Pulmonary artery endothelial cell (primary cell): ENCODE measurements around the gene FAM216A. TPM values are rescaled to one million over a fixed set of nuclear protein-coding genes. Genes with fewer than 3 reads are reported as not detected.

Experiments
- DNase-seq: peaks from one replicate; pipeline ENCODE4 v3.0.0-alpha.2; 2011; ENCODE audit warnings: low read depth, low spot score
- total RNA-seq: library from RNA; depleted of rRNA; stranded (reverse); fragments of >200 nt; gene quantifications from 2 replicates; pipeline ENCODE4 v1.2.3, GENCODE V29; 2014

The FAM216A gene
- total RNA-seq, 1 donor from 2014 or later: 17.9 TPM

GRCh38 chr12:110538869-110539622, 70.4 kb downstream of the FAM216A start:
- no peak for DNase-seq

Other genes starting within 250 kb of the FAM216A start
- gene ATP2A2, start 187.6 kb upstream of the FAM216A start, total RNA-seq: 117 and 158 TPM in 2 replicates
- 45.1 and 78.9 TPM in 2 replicates for gene ANAPC7, start 65.1 kb upstream of the FAM216A start, total RNA-seq
- gene ARPC3, start 18.5 kb upstream of the FAM216A start, total RNA-seq: 232 and 246 TPM in 2 replicates
- gene GPN3, start 588 bp upstream of the FAM216A start, total RNA-seq: 19.7 and 37.7 TPM in 2 replicates
- gene VPS29, start 33.3 kb downstream of the FAM216A start, total RNA-seq: 70.8 and 117 TPM in 2 replicates
- gene RAD9B, start 33.5 kb downstream of the FAM216A start, total RNA-seq: 0.25 and 0.40 TPM in 2 replicates
- 13.1 and 13.3 TPM in 2 replicates for gene PPTC7, start 114.5 kb downstream of the FAM216A start, total RNA-seq
- gene TCTN1, start 145.3 kb downstream of the FAM216A start, total RNA-seq: 8.7 and 12.1 TPM in 2 replicates
- gene HVCN1, start 220.3 kb downstream of the FAM216A start, total RNA-seq: 2.2 and 4.6 TPM in 2 replicates